ENCODE measurements around the gene ERCC4. TPM values are rescaled to one million over a fixed set of nuclear protein-coding genes. Genes with fewer than 3 reads are reported as not detected.

Gene ERCC4
- polyA plus RNA-seq, 1 donor (not counting 4 experiments of a cell fraction or from before 2014, with no cell fraction given) = 5.9 TPM

GRCh38 chr16:13999071-13999894, 79.3 kb downstream of the ERCC4 start:
- FAIRE-seq (no peak), DNase-seq (ENCODE audit: low read depth, low spot score) (no peak)
- TF ChIP-seq EZH2 (IDR thresholded peaks at IDR 0.05; ENCODE audit: low read length) (no peak), CTCF (optimal IDR thresholded peaks at IDR 0.05 in 1 of 3, IDR thresholded peaks at IDR 0.05 in 1 of 3, conservative IDR thresholded peaks at IDR 0.05 in 1 of 3; ENCODE audit: extremely low read depth in 1 of 3, insufficient read depth in 2 of 3, low read length in 3 of 3) (no peak)
- Histone ChIP-seq H3K79me2 (ENCODE audit: control insufficient read depth, insufficient read depth, low read length) (no peaks in the 10 kb centered on the region), H3K4me2 (ENCODE audit: control insufficient read depth, extremely low read depth, insufficient read depth, low read depth, low read length) (no peak overlapping the region), H3K27ac (ENCODE audit: control insufficient read depth, insufficient read depth, low read length) (no peak overlapping the region), H3K4me1 (ENCODE audit: control insufficient read depth, extremely low read depth, insufficient read depth, low read length) (peaks cover 6% of the 10 kb centered on the region), H3K4me3 (ENCODE audit: control insufficient read depth in 2 of 3, extremely low read depth in 1 of 3, insufficient read depth in 2 of 3, low read depth in 1 of 3, low read length in 3 of 3) (no peak overlapping the region), H3K27me3 (ENCODE audit: control insufficient read depth, extremely low read depth, insufficient read depth, low read length) (peaks cover 5% of the 10 kb centered on the region), H3K36me3 (ENCODE audit: control insufficient read depth in 2 of 2, extremely low read depth in 1 of 2, insufficient read depth in 2 of 2, low read length in 2 of 2) (no peaks in the 10 kb centered on the region), H2AFZ (ENCODE audit: control insufficient read depth, low read length) (no peak overlapping the region), H3K9ac (ENCODE audit: control insufficient read depth, extremely low read depth, insufficient read depth, low read length) (no peak overlapping the region), H3K9me1 (ENCODE audit: control insufficient read depth, extremely low read depth, insufficient read depth, low read length) (no peaks in the 10 kb centered on the region), H4K20me1 (ENCODE audit: control insufficient read depth, extremely low read depth, insufficient read depth, low read length) (no peaks in the 10 kb centered on the region), H3K9me3 (ENCODE audit: control insufficient read depth, low read depth, low read length) (no peaks in the 10 kb centered on the region)
- dilution Hi-C loops (cut with MboI; ENCODE audit: extremely low pct_ligation_motif_present, low sequenced_read_pairs) = no loop called here

DNA sequence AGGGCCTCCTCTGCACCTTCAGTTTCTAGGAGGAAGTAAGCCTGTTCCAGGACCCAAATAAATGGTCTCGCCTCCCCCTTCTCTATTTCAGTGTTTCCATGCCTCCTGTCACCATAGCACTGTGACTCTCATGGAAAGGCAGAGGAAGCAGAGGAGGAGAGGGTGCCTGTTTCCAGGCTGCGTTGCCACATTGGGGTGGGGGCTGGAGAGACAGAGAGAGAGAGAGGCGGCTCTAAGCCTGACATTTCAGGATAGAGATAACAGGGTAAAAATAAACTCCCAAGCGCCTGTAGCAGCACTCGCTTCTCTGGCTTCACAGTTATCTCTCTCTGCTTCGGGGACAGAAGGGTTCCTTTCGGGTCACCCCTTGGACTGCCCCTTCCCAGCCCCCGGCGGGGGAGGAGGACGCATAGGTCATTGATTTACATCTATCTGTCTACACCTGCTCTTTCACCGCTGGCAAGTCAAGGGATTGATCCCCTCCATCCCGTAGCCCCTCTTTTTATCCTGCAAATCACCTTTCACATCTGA, 80.0 kb downstream of the ERCC4 start:
- TF ChIP-seq CTCF (optimal IDR thresholded peaks at IDR 0.05 in 1 of 3, IDR thresholded peaks at IDR 0.05 in 1 of 3, conservative IDR thresholded peaks at IDR 0.05 in 1 of 3; ENCODE audit: extremely low read depth in 1 of 3, insufficient read depth in 2 of 3, low read length in 3 of 3) (no peak), EZH2 (IDR thresholded peaks at IDR 0.05; ENCODE audit: low read length) (no peak)
- Histone ChIP-seq H2AFZ (ENCODE audit: control insufficient read depth, low read length) (no peak overlapping the region), H3K9ac (ENCODE audit: control insufficient read depth, extremely low read depth, insufficient read depth, low read length) (no peak overlapping the region), H3K27ac (ENCODE audit: control insufficient read depth, insufficient read depth, low read length) (no peak overlapping the region), H3K4me3 (ENCODE audit: control insufficient read depth in 2 of 3, extremely low read depth in 1 of 3, insufficient read depth in 2 of 3, low read depth in 1 of 3, low read length in 3 of 3) (no peak overlapping the region), H3K9me3 (ENCODE audit: control insufficient read depth, low read depth, low read length) (no peaks in the 10 kb centered on the region), H3K4me1 (ENCODE audit: control insufficient read depth, extremely low read depth, insufficient read depth, low read length) (peaks cover 6% of the 10 kb centered on the region), H4K20me1 (ENCODE audit: control insufficient read depth, extremely low read depth, insufficient read depth, low read length) (no peaks in the 10 kb centered on the region), H3K4me2 (ENCODE audit: control insufficient read depth, extremely low read depth, insufficient read depth, low read depth, low read length) (no peak overlapping the region), H3K27me3 (ENCODE audit: control insufficient read depth, extremely low read depth, insufficient read depth, low read length) (peaks cover 5% of the 10 kb centered on the region), H3K9me1 (ENCODE audit: control insufficient read depth, extremely low read depth, insufficient read depth, low read length) (no peaks in the 10 kb centered on the region), H3K79me2 (ENCODE audit: control insufficient read depth, insufficient read depth, low read length) (no peaks in the 10 kb centered on the region), H3K36me3 (ENCODE audit: control insufficient read depth in 2 of 2, extremely low read depth in 1 of 2, insufficient read depth in 2 of 2, low read length in 2 of 2) (no peaks in the 10 kb centered on the region)
- no peak for DNase-seq (ENCODE audit: low read depth, low spot score)
- FAIRE-seq = no peak
- dilution Hi-C loops (cut with MboI; ENCODE audit: extremely low pct_ligation_motif_present, low sequenced_read_pairs) = no loop called here
